GM18511 (cell line): ENCODE results near the gene TF.

Source experiments
- ATAC-seq: cut with Tn5 transposase; IDR thresholded peaks from one replicate; pipeline ENCODE4 v1.9.1; 2021; ENCODE audit warnings: mild to moderate bottlenecking, moderate library complexity; ENCODE audit not compliant: unreplicated experiment

Gene TF

GRCh38 chr3:133805384-133805701 is 59.1 kb downstream of the TF start:
- ATAC-seq, result no peak

- ATAC-seq, result peak; percentile 99
Measured at GRCh38 chr3:133805702-133806475, 59.7 kb downstream of the TF start, which contains the start of gene SRPRB. TSS of gene SRPRB (plus strand) at chr3:133805815. CDS start at chr3:133805849, 34 bp downstream.

- ATAC-seq, result no peak
Measured at GRCh38 chr3:133812872-133813271, 66.7 kb downstream of the TF start.

- no peak for ATAC-seq
Measured at GRCh38 chr3:133815386-133815785, 69.2 kb downstream of the TF start.

GRCh38 chr3:133820129-133820528 is 73.9 kb downstream of the TF start:
- ATAC-seq, result no peak

GRCh38 chr3:133820889-133821675 is 74.9 kb downstream of the TF start:
- ATAC-seq, result no peak

- no peak for ATAC-seq
Measured at GRCh38 chr3:133821767-133822638, 75.8 kb downstream of the TF start.

- no peak for ATAC-seq
Measured at GRCh38 chr3:133824961-133825485, 78.8 kb downstream of the TF start.

- no peak for ATAC-seq
Measured at GRCh38 chr3:133825969-133826727, 80.0 kb downstream of the TF start.

GRCh38 chr3:133827136-133827535 is 80.9 kb downstream of the TF start:
- no peak for ATAC-seq

GRCh38 chr3:133827684-133828083 is 81.5 kb downstream of the TF start:
- no peak for ATAC-seq

GRCh38 chr3:133828576-133829309 is 82.5 kb downstream of the TF start:
- ATAC-seq, result no peak

- no peak for ATAC-seq
Measured at GRCh38 chr3:133829310-133829707, 83.1 kb downstream of the TF start.

GRCh38 chr3:133830071-133830470 is 83.9 kb downstream of the TF start:
- no peak for ATAC-seq

GRCh38 chr3:133831966-133832801 is 86.0 kb downstream of the TF start:
- no peak for ATAC-seq

GRCh38 chr3:133832802-133833144 is 86.6 kb downstream of the TF start:
- no peak for ATAC-seq

GRCh38 chr3:133833267-133833666 is 87.1 kb downstream of the TF start:
- ATAC-seq, result no peak

GRCh38 chr3:133833880-133834620 is 87.9 kb downstream of the TF start:
- no peak for ATAC-seq
